HUDEP-2 (cell line): ENCODE results near the gene EPHB3.
"Not testable (repeated sequence)": the region's sequence is repeated elsewhere in the genome, so short reads cannot be mapped to it uniquely, and the experiment has no call there.

ENCODE experiments used
- DNase-seq, 76 experiments: peaks; one replicate each; lab custom pipeline; 2025; ENCODE audit not compliant: unreplicated experiment in 76 of 76; lab: John Stamatoyannopoulos, UW

The EPHB3 gene

GRCh38 chr3:184596886-184597575 is 35.4 kb downstream of the EPHB3 start:
- no peak for DNase-seq

GRCh38 chr3:184597829-184598573 is 36.4 kb downstream of the EPHB3 start:
- DNase-seq = no peak

GRCh38 chr3:184598574-184598927 is 37.0 kb downstream of the EPHB3 start:
- DNase-seq = no peak

GRCh38 chr3:184599143-184599542 is 37.6 kb downstream of the EPHB3 start:
- no peak for DNase-seq

- no peak for DNase-seq
Measured at GRCh38 chr3:184600685-184601377, 39.2 kb downstream of the EPHB3 start.

- DNase-seq = no peak
Measured at GRCh38 chr3:184601576-184602371, 40.2 kb downstream of the EPHB3 start.

- no peak for DNase-seq
Measured at GRCh38 chr3:184602372-184603150, 41.0 kb downstream of the EPHB3 start.

- DNase-seq = no peak
Measured at GRCh38 chr3:184603151-184604030, 41.8 kb downstream of the EPHB3 start.

GRCh38 chr3:184604039-184604601 is 42.5 kb downstream of the EPHB3 start:
- DNase-seq = no peak

- no peak for DNase-seq
Measured at GRCh38 chr3:184604615-184605290, 43.2 kb downstream of the EPHB3 start.

- DNase-seq = no peak
Measured at GRCh38 chr3:184608209-184608608, 46.6 kb downstream of the EPHB3 start.

GRCh38 chr3:184609476-184610244 is 48.1 kb downstream of the EPHB3 start:
- DNase-seq = no peak

GRCh38 chr3:184610245-184610871 is 48.8 kb downstream of the EPHB3 start:
- DNase-seq = no peak

- DNase-seq = no peak
Measured at GRCh38 chr3:184611607-184612281, 50.2 kb downstream of the EPHB3 start.

- DNase-seq = no peak
Measured at GRCh38 chr3:184615396-184615795, 53.8 kb downstream of the EPHB3 start.

- DNase-seq = no peak
Measured at GRCh38 chr3:184616436-184616835, 54.9 kb downstream of the EPHB3 start.

GRCh38 chr3:184617306-184617705 is 55.7 kb downstream of the EPHB3 start:
- DNase-seq = not testable (repeated sequence)
